Measurements from ENCODE around the gene HNF4A. TPM values are rescaled to one million over a fixed set of nuclear protein-coding genes. Genes with fewer than 3 reads are reported as not detected.

The HNF4A gene
- total RNA-seq, 2 experiments from 2014 or later = not detected

- H3K9me3 Mint-ChIP-seq = no peaks in the 10 kb centered on the region
- Histone ChIP-seq H3K36me3 (ENCODE audit: insufficient read depth, low read length) (peaks cover 42% of the 10 kb centered on the region), H3K27ac (ENCODE audit: low read depth in 1 of 2, low read length in 2 of 2) (no peak overlapping the region), H3K4me1 (ENCODE audit: insufficient read depth, low read length) (peaks cover 18% of the 10 kb centered on the region), H3K9me3 (ENCODE audit: control insufficient read depth in 1 of 2, insufficient read depth in 1 of 2, low read length in 2 of 2) (no peaks in the 10 kb centered on the region), H3K4me3 (ENCODE audit: low read length) (no peak overlapping the region), H3K27me3 (ENCODE audit: control insufficient read depth in 1 of 2, insufficient read depth in 2 of 2, low read length in 2 of 2) (no peaks in the 10 kb centered on the region)
- H3K27ac Mint-ChIP-seq = no peak overlapping the region
- H3K36me3 Mint-ChIP-seq (ENCODE audit: low read depth) = peaks cover 48% of the 10 kb centered on the region
- H3K4me3 Mint-ChIP-seq = no peak overlapping the region
- no peaks in the 10 kb centered on the region for H3K27me3 Mint-ChIP-seq
- DNase-seq = no peak
- no peak for ATAC-seq (ENCODE audit: poor library complexity)
- POLR2A ChIA-PET = no interaction called here
- H3K4me1 Mint-ChIP-seq (ENCODE audit: low read depth) = peaks cover 26% of the 10 kb centered on the region
- CTCF ChIA-PET = no interaction called here
- intact Hi-C loops (cut with DNase I, micrococcal nuclease) = loop anchor here in 1 of 2 experiments (5.0 to 10.0 kb wide), 6 partner anchors 133 to 485 kb away; partner anchors contain the start of genes FITM2, OSER1, STK4 and TOMM34
- no peak for TF ChIP-seq CTCF (IDR thresholded peaks at IDR 0.05)
Observed at GRCh38 chr20:44479643-44480042, 124.1 kb downstream of the HNF4A start.

GRCh38 chr20:44480097-44480496, 124.6 kb downstream of the HNF4A start:
- DNase-seq = no peak
- intact Hi-C loops (cut with DNase I, micrococcal nuclease) = no loop called here
- H3K4me1 ChIP-seq (ENCODE audit: insufficient read depth, low read length) = peaks cover 15% of the 10 kb centered on the region
- H3K27ac ChIP-seq (ENCODE audit: low read depth in 1 of 2, low read length in 2 of 2) = no peak overlapping the region
- no peak for TF ChIP-seq CTCF (IDR thresholded peaks at IDR 0.05)
- Mint-ChIP-seq H3K27ac (no peak overlapping the region), H3K4me1 (ENCODE audit: low read depth) (peaks cover 23% of the 10 kb centered on the region), H3K4me3 (no peak overlapping the region), H3K9me3 (no peaks in the 10 kb centered on the region), H3K36me3 (ENCODE audit: low read depth) (peaks cover 53% of the 10 kb centered on the region), H3K27me3 (no peaks in the 10 kb centered on the region)
- H3K36me3 ChIP-seq (ENCODE audit: insufficient read depth, low read length) = peaks cover 46% of the 10 kb centered on the region
- ChIA-PET POLR2A (no interaction called here), CTCF (no interaction called here)
- no peak for ATAC-seq (ENCODE audit: poor library complexity)
- no peaks in the 10 kb centered on the region for H3K9me3 ChIP-seq (ENCODE audit: control insufficient read depth in 1 of 2, insufficient read depth in 1 of 2, low read length in 2 of 2)
- H3K27me3 ChIP-seq (ENCODE audit: control insufficient read depth in 1 of 2, insufficient read depth in 2 of 2, low read length in 2 of 2) = no peaks in the 10 kb centered on the region
- H3K4me3 ChIP-seq (ENCODE audit: low read length) = no peak overlapping the region

- POLR2A ChIA-PET = interaction anchor here (0.5 to 0.6 kb wide), 2 partner anchors 127 to 847 kb away, joined by 3 read pairs; no protein-coding TSS in a partner anchor
- H3K27ac Mint-ChIP-seq = no peak overlapping the region
- no peaks in the 10 kb centered on the region for H3K27me3 ChIP-seq (ENCODE audit: control insufficient read depth in 1 of 2, insufficient read depth in 2 of 2, low read length in 2 of 2)
Observed at GRCh38 chr20:44481719-44482416, 126.4 kb downstream of the HNF4A start.

More at GRCh38 chr20:44481719-44482416, 126.4 kb downstream of the HNF4A start:
- Histone ChIP-seq H3K4me3 (ENCODE audit: low read length) (no peak overlapping the region), H3K27ac (ENCODE audit: low read depth in 1 of 2, low read length in 2 of 2) (no peak overlapping the region), H3K4me1 (ENCODE audit: insufficient read depth, low read length) (no peaks in the 10 kb centered on the region), H3K36me3 (ENCODE audit: insufficient read depth, low read length) (peaks cover 58% of the 10 kb centered on the region), H3K9me3 (ENCODE audit: control insufficient read depth in 1 of 2, insufficient read depth in 1 of 2, low read length in 2 of 2) (no peaks in the 10 kb centered on the region)
- CTCF ChIA-PET = no interaction called here
- ATAC-seq (ENCODE audit: poor library complexity) (no peak), DNase-seq (no peak)
- Mint-ChIP-seq H3K9me3 (no peaks in the 10 kb centered on the region), H3K27me3 (no peaks in the 10 kb centered on the region), H3K36me3 (ENCODE audit: low read depth) (peaks cover 60% of the 10 kb centered on the region), H3K4me3 (no peak overlapping the region), H3K4me1 (ENCODE audit: low read depth) (peaks cover 5% of the 10 kb centered on the region)
- TF ChIP-seq CTCF (IDR thresholded peaks at IDR 0.05) = no peak
- intact Hi-C loops (cut with DNase I, micrococcal nuclease) = no loop called here

Data from CD4-positive, alpha-beta T cell (primary cell).